Osteoblast (primary cell): ENCODE data around the gene EYA3. TPM values are rescaled to one million over a fixed set of nuclear protein-coding genes. Genes with fewer than 3 reads are reported as not detected.

Source experiments
- DNase-seq: peaks from one replicate; pipeline ENCODE4 v3.0.0; 2011; ENCODE audit warnings: low spot score, mixed read lengths; ENCODE audit not compliant: insufficient read length; ENCODE audit errors: missing footprints
- H2AFZ ChIP-seq: 2 replicates; pipeline ENCODE4 v1.6.0; 2011; ENCODE audit warnings: mild to moderate bottlenecking, low read length
- H3K27ac ChIP-seq: 2 replicates; pipeline ENCODE4 v1.5.1; 2011; ENCODE audit warnings: mild to moderate bottlenecking, low read depth, low read length, moderate library complexity
- H3K27me3 ChIP-seq: 2 replicates; pipeline ENCODE4 v1.6.0; 2012; ENCODE audit warnings: mild to moderate bottlenecking, control low read depth, inconsistent platforms, low read length, moderate library complexity; ENCODE audit not compliant: insufficient read depth
- H3K36me3 ChIP-seq: 2 replicates; pipeline ENCODE4 v1.5.1; 2011; ENCODE audit warnings: mild to moderate bottlenecking, low read length, control low read depth, moderate library complexity; ENCODE audit not compliant: insufficient read depth
- H3K4me1 ChIP-seq: 2 replicates; pipeline ENCODE4 v1.5.1; 2011; ENCODE audit warnings: mild to moderate bottlenecking, low read length, control low read depth, moderate library complexity; ENCODE audit not compliant: insufficient read depth
- H3K4me2 ChIP-seq: 2 replicates; pipeline ENCODE4 v1.6.0; 2011; ENCODE audit warnings: mild to moderate bottlenecking, low read length; ENCODE audit not compliant: insufficient read depth
- H3K4me3 ChIP-seq: fragments of 200-600 bp; sonication (generic); 3 replicates; pipeline ENCODE4 v1.5.1; 2012; ENCODE audit warnings: mild to moderate bottlenecking, low read length, inconsistent platforms; ENCODE audit not compliant: insufficient read depth
- H3K79me2 ChIP-seq: 2 replicates; pipeline ENCODE4 v1.6.0; 2012; ENCODE audit warnings: mild to moderate bottlenecking, low read length, control low read depth, inconsistent platforms; ENCODE audit not compliant: insufficient read depth
- H3K9me3 ChIP-seq: 2 replicates; pipeline ENCODE4 v1.5.1; 2011; ENCODE audit warnings: low read depth, low read length, control low read depth
- H4K20me1 ChIP-seq: 2 replicates; pipeline ENCODE4 v1.6.0; 2012; ENCODE audit warnings: mild to moderate bottlenecking, low read length, control low read depth; ENCODE audit not compliant: insufficient read depth
- total RNA-seq: library from RNA; depleted of rRNA; stranded (reverse); fragments of >200 nt; gene quantifications from 2 replicates; pipeline ENCODE4 v1.2.3, GENCODE V29; 2012
- TF ChIP-seq, protein P1 (sequence below): IDR thresholded peaks from 2 replicates; pipeline ENCODE4 v1.5.1; 2011; ENCODE audit warnings: mild to moderate bottlenecking, low read depth, low read length, moderate library complexity; ENCODE audit errors: extremely low read depth

The EYA3 gene
- total RNA-seq, 1 donor, result 10.9 TPM

DNA sequence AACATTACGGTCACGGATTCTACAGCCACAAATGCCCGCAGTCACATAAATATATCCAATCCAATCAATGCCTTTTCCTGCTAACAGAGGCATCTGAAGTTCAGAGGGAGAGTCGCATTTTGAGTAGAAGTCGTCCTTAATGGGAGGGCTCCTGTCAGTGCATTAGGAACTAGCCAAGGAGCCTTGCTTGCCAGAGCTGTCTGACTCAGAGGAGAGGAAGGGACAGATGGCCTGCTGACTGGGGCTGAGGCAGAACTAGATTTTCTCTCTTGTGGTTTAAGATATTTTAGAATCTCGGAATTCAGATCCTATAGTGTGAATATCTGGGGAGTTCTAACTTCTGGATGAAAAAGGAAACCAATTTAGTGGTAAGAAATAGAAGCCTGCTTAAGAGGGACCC, 118.0 kb downstream of the EYA3 start:
- H2AFZ ChIP-seq, result no peak overlapping the region
- H3K4me2 ChIP-seq, result peak overlapping the region; percentile 56
- no peaks in the 10 kb centered on the region for H3K27me3 ChIP-seq
- H4K20me1 ChIP-seq, result no peaks in the 10 kb centered on the region
- no peaks in the 10 kb centered on the region for H3K9me3 ChIP-seq
- DNase-seq, result peak; percentile 94
- peaks cover 48% of the 10 kb centered on the region for H3K4me1 ChIP-seq
- peak overlapping the region; percentile 82 for H3K27ac ChIP-seq
- no peak overlapping the region for H3K4me3 ChIP-seq
- H3K36me3 ChIP-seq, result peaks cover 30% of the 10 kb centered on the region
- H3K79me2 ChIP-seq, result peaks cover 7% of the 10 kb centered on the region
- TF ChIP-seq, protein P1, sequence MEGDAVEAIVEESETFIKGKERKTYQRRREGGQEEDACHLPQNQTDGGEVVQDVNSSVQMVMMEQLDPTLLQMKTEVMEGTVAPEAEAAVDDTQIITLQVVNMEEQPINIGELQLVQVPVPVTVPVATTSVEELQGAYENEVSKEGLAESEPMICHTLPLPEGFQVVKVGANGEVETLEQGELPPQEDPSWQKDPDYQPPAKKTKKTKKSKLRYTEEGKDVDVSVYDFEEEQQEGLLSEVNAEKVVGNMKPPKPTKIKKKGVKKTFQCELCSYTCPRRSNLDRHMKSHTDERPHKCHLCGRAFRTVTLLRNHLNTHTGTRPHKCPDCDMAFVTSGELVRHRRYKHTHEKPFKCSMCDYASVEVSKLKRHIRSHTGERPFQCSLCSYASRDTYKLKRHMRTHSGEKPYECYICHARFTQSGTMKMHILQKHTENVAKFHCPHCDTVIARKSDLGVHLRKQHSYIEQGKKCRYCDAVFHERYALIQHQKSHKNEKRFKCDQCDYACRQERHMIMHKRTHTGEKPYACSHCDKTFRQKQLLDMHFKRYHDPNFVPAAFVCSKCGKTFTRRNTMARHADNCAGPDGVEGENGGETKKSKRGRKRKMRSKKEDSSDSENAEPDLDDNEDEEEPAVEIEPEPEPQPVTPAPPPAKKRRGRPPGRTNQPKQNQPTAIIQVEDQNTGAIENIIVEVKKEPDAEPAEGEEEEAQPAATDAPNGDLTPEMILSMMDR, result no peak

DNA sequence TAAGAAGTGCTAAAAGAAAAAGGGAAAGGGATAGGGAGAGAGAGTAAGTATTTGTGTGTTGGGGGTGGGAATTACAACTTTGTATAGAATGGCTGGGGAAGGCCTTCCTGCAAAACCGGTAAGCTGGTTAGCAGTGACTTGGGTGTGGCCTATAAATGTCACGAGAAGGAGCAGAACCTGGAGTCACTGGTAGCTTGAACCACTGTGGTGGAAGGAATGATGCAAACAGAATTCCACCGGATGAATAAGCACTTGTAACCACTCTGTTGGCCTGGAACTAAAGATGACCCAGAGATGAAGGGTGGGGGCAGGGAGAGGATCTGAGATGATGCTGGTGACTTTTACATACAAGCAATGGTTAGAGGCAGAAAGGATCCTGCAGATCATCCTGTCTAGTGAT, 119.7 kb downstream of the EYA3 start:
- Histone ChIP-seq H3K27ac (peak overlapping the region; percentile 93), H3K79me2 (peaks cover 13% of the 10 kb centered on the region), H3K4me2 (peak overlapping the region; percentile 18), H4K20me1 (no peaks in the 10 kb centered on the region), H3K4me1 (peaks cover 48% of the 10 kb centered on the region), H3K36me3 (peaks cover 28% of the 10 kb centered on the region), H2AFZ (no peak overlapping the region), H3K27me3 (no peaks in the 10 kb centered on the region), H3K4me3 (no peak overlapping the region), H3K9me3 (no peaks in the 10 kb centered on the region)
- DNase-seq, result peak; percentile 96
- TF ChIP-seq, protein P1, result no peak

- no peak overlapping the region for H2AFZ ChIP-seq
- H4K20me1 ChIP-seq, result no peaks in the 10 kb centered on the region
- H3K4me3 ChIP-seq, result no peak overlapping the region
- TF ChIP-seq, protein P1, result no peak
- peaks cover 19% of the 10 kb centered on the region for H3K79me2 ChIP-seq
- H3K9me3 ChIP-seq, result no peaks in the 10 kb centered on the region
- peaks cover 28% of the 10 kb centered on the region for H3K36me3 ChIP-seq
- DNase-seq, result no peak
- no peaks in the 10 kb centered on the region for H3K27me3 ChIP-seq
- H3K27ac ChIP-seq, result peak overlapping the region; percentile 93
- H3K4me1 ChIP-seq, result peaks cover 48% of the 10 kb centered on the region
- H3K4me2 ChIP-seq, result peak overlapping the region; percentile 18
These were observed 120.4 kb downstream of the EYA3 start for GRCh38 chr1:27967884-27968466.

- Histone ChIP-seq H3K4me2 (no peak overlapping the region), H3K4me3 (no peak overlapping the region), H3K27me3 (no peaks in the 10 kb centered on the region), H2AFZ (no peak overlapping the region), H3K9me3 (no peaks in the 10 kb centered on the region), H3K4me1 (peaks cover 47% of the 10 kb centered on the region), H4K20me1 (no peaks in the 10 kb centered on the region), H3K79me2 (peaks cover 25% of the 10 kb centered on the region), H3K36me3 (peaks cover 25% of the 10 kb centered on the region), H3K27ac (peak overlapping the region; percentile 93)
- TF ChIP-seq, protein P1, result no peak
- DNase-seq, result no peak
These were observed 121.1 kb downstream of the EYA3 start for GRCh38 chr1:27967106-27967883.
